SU-DHL-6 (cell line): Measurements from ENCODE around the gene PCIF1.

ENCODE experiments used
- EZH2phosphoT487 ChIP-seq: fragments of 200-600 bp; sonication (generic), shearing (Covaris generic); conservative IDR thresholded peaks from 2 replicates; pipeline ENCODE4 v1.6.1; 2018; ENCODE audit warnings: mild to moderate bottlenecking, antibody characterized with exemption, low read length, moderate library complexity, mixed read lengths
- TF ChIP-seq, protein P1 (sequence below): fragments of 200-600 bp; sonication (generic); IDR thresholded peaks from one replicate; pipeline ENCODE4 v1.5.1; 2017; ENCODE audit warnings: antibody characterized with exemption, mild to moderate bottlenecking, low read length, moderate library complexity; ENCODE audit not compliant: insufficient read depth, poor library complexity, severe bottlenecking

DNA sequence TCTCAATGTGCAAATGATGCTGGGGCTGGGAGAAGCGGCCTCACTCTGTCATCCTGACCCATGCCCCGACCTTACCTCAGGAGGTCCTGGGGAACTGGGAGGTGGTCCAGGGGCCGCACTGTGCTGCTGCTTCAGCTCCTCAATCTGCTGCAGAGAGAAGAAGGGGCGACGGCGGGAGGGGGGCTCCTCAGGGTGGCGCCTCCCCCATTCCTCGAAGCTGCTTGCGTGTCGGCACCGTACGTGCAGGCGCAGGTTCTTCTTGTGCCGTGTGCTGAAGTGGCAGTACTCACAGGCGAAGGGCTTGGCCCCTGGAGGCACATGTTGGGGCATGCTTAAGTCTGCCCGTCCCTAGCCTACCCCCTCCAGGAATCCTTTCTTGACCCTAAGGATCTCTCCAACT lies 24.6 kb downstream of the PCIF1 start:
- TF ChIP-seq, protein P1, sequence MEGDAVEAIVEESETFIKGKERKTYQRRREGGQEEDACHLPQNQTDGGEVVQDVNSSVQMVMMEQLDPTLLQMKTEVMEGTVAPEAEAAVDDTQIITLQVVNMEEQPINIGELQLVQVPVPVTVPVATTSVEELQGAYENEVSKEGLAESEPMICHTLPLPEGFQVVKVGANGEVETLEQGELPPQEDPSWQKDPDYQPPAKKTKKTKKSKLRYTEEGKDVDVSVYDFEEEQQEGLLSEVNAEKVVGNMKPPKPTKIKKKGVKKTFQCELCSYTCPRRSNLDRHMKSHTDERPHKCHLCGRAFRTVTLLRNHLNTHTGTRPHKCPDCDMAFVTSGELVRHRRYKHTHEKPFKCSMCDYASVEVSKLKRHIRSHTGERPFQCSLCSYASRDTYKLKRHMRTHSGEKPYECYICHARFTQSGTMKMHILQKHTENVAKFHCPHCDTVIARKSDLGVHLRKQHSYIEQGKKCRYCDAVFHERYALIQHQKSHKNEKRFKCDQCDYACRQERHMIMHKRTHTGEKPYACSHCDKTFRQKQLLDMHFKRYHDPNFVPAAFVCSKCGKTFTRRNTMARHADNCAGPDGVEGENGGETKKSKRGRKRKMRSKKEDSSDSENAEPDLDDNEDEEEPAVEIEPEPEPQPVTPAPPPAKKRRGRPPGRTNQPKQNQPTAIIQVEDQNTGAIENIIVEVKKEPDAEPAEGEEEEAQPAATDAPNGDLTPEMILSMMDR = no peak
- no peak for TF ChIP-seq EZH2phosphoT487
